Measurements from ENCODE around the gene SWSAP1. TPM values are rescaled to one million over a fixed set of nuclear protein-coding genes. Genes with fewer than 3 reads are reported as not detected.
"Not testable (repeated sequence)": the region's sequence is repeated elsewhere in the genome, so short reads cannot be mapped to it uniquely, and the experiment has no call there.

Gene SWSAP1
- total RNA-seq, 1 donor from 2014 or later: 0.53 TPM

- Histone ChIP-seq H3K4me3 (ENCODE audit: low read depth, low read length) (no peak overlapping the region), H3K36me3 (ENCODE audit: control insufficient read depth, insufficient read depth, low read length) (peaks cover 1% of the 10 kb centered on the region), H3K27me3 (ENCODE audit: control insufficient read depth, insufficient read depth, low read length) (no peaks in the 10 kb centered on the region)
- TF ChIP-seq CTCF (IDR thresholded peaks at IDR 0.05; ENCODE audit: insufficient read depth, low read length, severe bottlenecking): no peak
- FAIRE-seq (no peak), DNase-seq (ENCODE audit: low read depth) (no peak)
Observed at GRCh38 chr19:11347546-11348039, 26.9 kb upstream of the SWSAP1 start.

GRCh38 chr19:11349171-11349570 is 25.3 kb upstream of the SWSAP1 start:
- DNase-seq (ENCODE audit: low read depth) (no peak), FAIRE-seq (no peak)
- H3K36me3 ChIP-seq (ENCODE audit: control insufficient read depth, insufficient read depth, low read length): no peaks in the 10 kb centered on the region

GRCh38 chr19:11354102-11354501 is 20.4 kb upstream of the SWSAP1 start:
- not testable (repeated sequence) for DNase-seq (ENCODE audit: low read depth); H3K27me3 ChIP-seq (ENCODE audit: control insufficient read depth, insufficient read depth, low read length); H3K4me3 ChIP-seq (ENCODE audit: low read depth, low read length); H3K36me3 ChIP-seq (ENCODE audit: control insufficient read depth, insufficient read depth, low read length)
- peak; percentile 7 for FAIRE-seq

More at GRCh38 chr19:11349171-11349570, 25.3 kb upstream of the SWSAP1 start:
- Histone ChIP-seq H3K27me3 (ENCODE audit: control insufficient read depth, insufficient read depth, low read length) (no peaks in the 10 kb centered on the region), H3K4me3 (ENCODE audit: low read depth, low read length) (no peak overlapping the region)
- no peak for TF ChIP-seq CTCF (IDR thresholded peaks at IDR 0.05; ENCODE audit: insufficient read depth, low read length, severe bottlenecking)

- peak; percentile 71 for DNase-seq (ENCODE audit: low read depth)
- Histone ChIP-seq H3K4me3 (ENCODE audit: low read depth, low read length) (peak within 1 kb of the TSS; percentile 46), H3K36me3 (ENCODE audit: control insufficient read depth, insufficient read depth, low read length) (no peaks in the 10 kb centered on the region), H3K27me3 (ENCODE audit: control insufficient read depth, insufficient read depth, low read length) (no peaks in the 10 kb centered on the region)
- FAIRE-seq: no peak
- TF ChIP-seq CTCF (IDR thresholded peaks at IDR 0.05; ENCODE audit: insufficient read depth, low read length, severe bottlenecking): no peak
Observed at GRCh38 chr19:11355160-11356073, 19.0 kb upstream of the SWSAP1 start, which contains the start of gene PLPPR2. TSS of gene PLPPR2 (plus strand) at chr19:11355432. CDS start at chr19:11357674, 2,242 bp downstream.

- Histone ChIP-seq H3K4me3 (ENCODE audit: low read depth, low read length) (peak overlapping the region; percentile 46), H3K36me3 (ENCODE audit: control insufficient read depth, insufficient read depth, low read length) (no peaks in the 10 kb centered on the region), H3K27me3 (ENCODE audit: control insufficient read depth, insufficient read depth, low read length) (no peaks in the 10 kb centered on the region)
- FAIRE-seq (peak; percentile 96), DNase-seq (ENCODE audit: low read depth) (no peak)
- TF ChIP-seq CTCF (IDR thresholded peaks at IDR 0.05; ENCODE audit: insufficient read depth, low read length, severe bottlenecking): no peak
Observed at GRCh38 chr19:11356074-11356397, 18.4 kb upstream of the SWSAP1 start.

- FAIRE-seq: no peak
- no peak for DNase-seq (ENCODE audit: low read depth)
- no peak for TF ChIP-seq CTCF (IDR thresholded peaks at IDR 0.05; ENCODE audit: insufficient read depth, low read length, severe bottlenecking)
Observed at GRCh38 chr19:11356676-11357550, 17.6 kb upstream of the SWSAP1 start.

More at GRCh38 chr19:11356676-11357550, 17.6 kb upstream of the SWSAP1 start:
- no peaks in the 10 kb centered on the region for H3K27me3 ChIP-seq (ENCODE audit: control insufficient read depth, insufficient read depth, low read length)
- peaks cover 1% of the 10 kb centered on the region for H3K36me3 ChIP-seq (ENCODE audit: control insufficient read depth, insufficient read depth, low read length)
- no peak overlapping the region for H3K4me3 ChIP-seq (ENCODE audit: low read depth, low read length)
